Left lung (tissue), 10 donors: ENCODE measurements around the gene ARID5A. TPM values are rescaled to one million over a fixed set of nuclear protein-coding genes. Genes with fewer than 3 reads are reported as not detected.

Experiments
- ATAC-seq: fragments of 200-7000 bp; cut with Tn5 transposase; one replicate; pipeline ENCODE4 v1.9.1; 2020; ENCODE audit warnings: moderate library complexity
- DNase-seq, 4 donors: peaks; one replicate each; pipeline ENCODE4 v3.0.0-alpha.2; 2013 to 2020
- H3K27ac ChIP-seq, 2 donors: fragments of 200-600 bp; sonication (generic) in 1 of 2; one replicate each; pipeline versions ENCODE4 v1.5.0 to v1.8.0; 2020 to 2021
- H3K27me3 ChIP-seq, 2 donors: fragments of 200-600 bp; sonication (generic) in 1 of 2; one replicate each; pipeline versions ENCODE4 v1.5.0 to v1.8.0; 2020 to 2021
- H3K36me3 ChIP-seq, 2 donors: fragments of 200-600 bp; sonication (generic) in 1 of 2; one replicate each; pipeline versions ENCODE4 v1.5.0 to v1.8.0; 2020 to 2021
- H3K4me1 ChIP-seq, 2 donors: fragments of 200-600 bp; one replicate each; pipeline ENCODE4 v1.8.0; 2021
- H3K4me3 ChIP-seq, 2 donors: fragments of 200-600 bp; sonication (generic) in 1 of 2; one replicate each; pipeline versions ENCODE4 v1.5.0 to v1.8.0; 2020 to 2021; ENCODE audit warnings: mild to moderate bottlenecking in 1 of 2
- H3K9me3 ChIP-seq, 2 donors: fragments of 200-600 bp; sonication (generic) in 1 of 2; one replicate each; pipeline versions ENCODE4 v1.5.0 to v1.8.0; 2020 to 2021
- CTCF ChIP-seq, 2 donors: fragments of 200-600 bp; sonication (generic) in 1 of 2; IDR thresholded peaks; one replicate each; pipeline versions ENCODE4 v1.5.0 to v1.8.0; 2021; ENCODE audit warnings: antibody characterized with exemption in 2 of 2
- intact Hi-C, 2 donors: fragments of 100-400 bp; cut with DNase I; formaldehyde crosslinking; loops; one replicate each; pipeline versions ENCODE4 v1.11.2 to v1.14.2; 2022
- polyA plus RNA-seq, 6 donors: library from polyadenylated mRNA; unstranded; fragments of 120-200 nt; gene quantifications; one replicate each; pipeline ENCODE4 v1.2.1, GENCODE V29; 2013; ENCODE audit not compliant: insufficient read length in 6 of 6
- total RNA-seq, 2 donors: library from RNA; stranded (reverse); fragmentation: NEBNext Ultra II Directional; extraction: Animal tissue kit (Norgen Biotek cat#: 25700); gene quantifications; one replicate each; pipeline ENCODE4 v1.2.1, GENCODE V29; 2021
- donor health status: DM: no; HTN: yes; CAD: no.
- donor health status: DM: no; HTN: no; CAD: no.

ARID5A gene
- total and polyA plus RNA-seq, 8 donors, result 6.6 to 30.9 (median 7.5) TPM

- Histone ChIP-seq H3K27me3 (peaks cover 0 to 12% of the 10 kb centered on the region in 2 donors), H3K4me3 (no peak overlapping the region), H3K9me3 (no peaks in the 10 kb centered on the region), H3K36me3 (no peaks in the 10 kb centered on the region), H3K4me1 (peaks cover 17 to 49% of the 10 kb centered on the region in 2 donors), H3K27ac (no peak overlapping the region)
- no peak for TF ChIP-seq CTCF (IDR thresholded peaks at IDR 0.05)
- DNase-seq (no peak), ATAC-seq (no peak)
- intact Hi-C loops, result loop anchor here in 1 of 2 donors (5.0 kb wide), 1 partner anchor 100 kb away; no protein-coding TSS in a partner anchor
Measured at GRCh38 chr2:96506907-96507240, 29.7 kb upstream of the ARID5A start.

GRCh38 chr2:96507957-96508520 is 28.5 kb upstream of the ARID5A start:
- no peaks in the 10 kb centered on the region for H3K9me3 ChIP-seq
- intact Hi-C loops, result loop anchor here in 1 of 2 donors (5.0 kb wide), 1 partner anchor 101 kb away; no protein-coding TSS in a partner anchor
- ATAC-seq (peak; percentile 87), DNase-seq (peak; percentile 52 to 95 (median 69))
- H3K4me1 ChIP-seq, result peaks cover 12 to 37% of the 10 kb centered on the region in 2 donors
- peak overlapping the region; percentile 5 to 27 for H3K4me3 ChIP-seq
- no peak overlapping the region for H3K27ac ChIP-seq
- H3K36me3 ChIP-seq, result no peaks in the 10 kb centered on the region
- peaks cover 0 to 6% of the 10 kb centered on the region in 2 donors for H3K27me3 ChIP-seq
- peak; percentile 100 for TF ChIP-seq CTCF (IDR thresholded peaks at IDR 0.05)

- H3K27me3 ChIP-seq, result peaks cover 0 to 6% of the 10 kb centered on the region in 2 donors
- TF ChIP-seq CTCF (IDR thresholded peaks at IDR 0.05), result no peak
- no peaks in the 10 kb centered on the region for H3K9me3 ChIP-seq
- no peaks in the 10 kb centered on the region for H3K36me3 ChIP-seq
- peaks cover 12 to 32% of the 10 kb centered on the region in 2 donors for H3K4me1 ChIP-seq
- intact Hi-C loops, result loop anchor here in 1 of 2 donors (5.0 kb wide), 1 partner anchor 101 kb away; no protein-coding TSS in a partner anchor
- H3K27ac ChIP-seq, result no peak overlapping the region
- ATAC-seq, result no peak
- DNase-seq, result no peak
- no peak overlapping the region for H3K4me3 ChIP-seq
Measured at GRCh38 chr2:96508521-96509113, 27.9 kb upstream of the ARID5A start.

- peak; percentile 76 to 98 (median 89) for DNase-seq
Measured at GRCh38 chr2:96509114-96509846, 27.3 kb upstream of the ARID5A start.

More at GRCh38 chr2:96509114-96509846, 27.3 kb upstream of the ARID5A start:
- Histone ChIP-seq H3K36me3 (no peaks in the 10 kb centered on the region), H3K4me3 (no peak overlapping the region), H3K4me1 (peaks cover 12 to 32% of the 10 kb centered on the region in 2 donors), H3K27me3 (peaks cover 0 to 6% of the 10 kb centered on the region in 2 donors), H3K27ac (no peak overlapping the region), H3K9me3 (no peaks in the 10 kb centered on the region)
- TF ChIP-seq CTCF (IDR thresholded peaks at IDR 0.05), result peak; percentile 99
- intact Hi-C loops, result loop anchor here in 1 of 2 donors (5.0 kb wide), 1 partner anchor 102 kb away; no protein-coding TSS in a partner anchor
- peak; percentile 96 for ATAC-seq
